Upper lobe of left lung (tissue), 6 donors: Measurements from ENCODE around the gene TYMP. TPM values are rescaled to one million over a fixed set of nuclear protein-coding genes. Genes with fewer than 3 reads are reported as not detected.
A peak's percentile ranks its signal among the peaks of the same experiment; 100 is the strongest.

ENCODE experiments used
- ATAC-seq, 2 donors: fragments of 200-7000 bp; cut with Tn5 transposase; one replicate each; pipeline ENCODE4 v1.9.1; 2022; ENCODE audit warnings: mild to moderate bottlenecking in 2 of 2, moderate library complexity in 2 of 2; ENCODE audit not compliant: low FRiP score in 2 of 2
- DNase-seq, 2 donors: peaks; one replicate each; pipeline ENCODE4 v3.0.0-alpha.2; 2019 to 2020
- H3K27ac ChIP-seq, 4 donors: fragments of 200-600 bp; sonication (generic); one replicate each; pipeline ENCODE4 v1.5.1; 2016 to 2019
- H3K27me3 ChIP-seq, 4 donors: fragments of 200-600 bp; sonication (generic); one replicate each; pipeline ENCODE4 v1.5.1; 2017 to 2019
- H3K36me3 ChIP-seq, 4 donors: fragments of 200-600 bp; sonication (generic); one replicate each; pipeline ENCODE4 v1.5.1; 2016 to 2019
- H3K4me1 ChIP-seq, 4 donors: fragments of 200-600 bp; sonication (generic); one replicate each; pipeline ENCODE4 v1.5.1; 2018 to 2019
- H3K4me3 ChIP-seq, 4 donors: fragments of 200-600 bp; sonication (generic); one replicate each; pipeline ENCODE4 v1.5.1; 2017 to 2019; ENCODE audit warnings: mild to moderate bottlenecking in 2 of 4, moderate library complexity in 1 of 4
- H3K9me3 ChIP-seq, 4 donors: fragments of 200-600 bp; sonication (generic); one replicate each; pipeline ENCODE4 v1.5.1; 2018 to 2019
- EP300 ChIP-seq, 4 donors: sonication (generic); formaldehyde crosslinking; IDR thresholded peaks; one replicate each; pipeline ENCODE4 v1.5.1; 2017; ENCODE audit warnings: antibody characterized with exemption in 4 of 4, control low read depth in 2 of 4
- POLR2A ChIP-seq, 4 donors: fragments of 450-650 bp; IDR thresholded peaks; one replicate each; pipeline ENCODE4 v1.5.1; 2016 to 2017; ENCODE audit warnings: antibody characterized with exemption in 4 of 4, mild to moderate bottlenecking in 2 of 4
- POLR2AphosphoS5 ChIP-seq, 2 donors: sonication (generic); formaldehyde crosslinking; IDR thresholded peaks; one replicate each; pipeline ENCODE4 v1.5.1; 2017; ENCODE audit warnings: antibody characterized with exemption in 2 of 2
- WGBS, 2 donors: methylation state at CpG; one replicate each; pipeline ENCODE4 v1.1.5; 2017 to 2018; 5-methylcytosine and 5-hydroxymethylcytosine counted together
- total RNA-seq, 6 donors: library from RNA; depleted of rRNA in 4 of 6; stranded (reverse); fragments of >200 nt in 4 of 6; gene quantifications; one replicate each; pipeline versions ENCODE4 v1.1.0 to v1.2.1, GENCODE V29; 2016 to 2021
- TF ChIP-seq, protein P1 (sequence below), 6 experiments: fragments of 450-650 bp in 4 of 6; fragments of 200-600 bp in 2 of 6; sonication (generic) in 2 of 6; IDR thresholded peaks; one replicate each; pipeline ENCODE4 v1.5.1; 2016 to 2019; ENCODE audit warnings: antibody characterized with exemption in 6 of 6
- donor health status: DM: no; HTN: no; CAD: no; lungs with moderate emphysema.
- donor health status: DM: no; HTN: yes; CAD: no; lungs with severe emphysema.

Gene TYMP
- total RNA-seq, 6 donors from 2014 or later = 162 to 346 (median 248) TPM

DNA sequence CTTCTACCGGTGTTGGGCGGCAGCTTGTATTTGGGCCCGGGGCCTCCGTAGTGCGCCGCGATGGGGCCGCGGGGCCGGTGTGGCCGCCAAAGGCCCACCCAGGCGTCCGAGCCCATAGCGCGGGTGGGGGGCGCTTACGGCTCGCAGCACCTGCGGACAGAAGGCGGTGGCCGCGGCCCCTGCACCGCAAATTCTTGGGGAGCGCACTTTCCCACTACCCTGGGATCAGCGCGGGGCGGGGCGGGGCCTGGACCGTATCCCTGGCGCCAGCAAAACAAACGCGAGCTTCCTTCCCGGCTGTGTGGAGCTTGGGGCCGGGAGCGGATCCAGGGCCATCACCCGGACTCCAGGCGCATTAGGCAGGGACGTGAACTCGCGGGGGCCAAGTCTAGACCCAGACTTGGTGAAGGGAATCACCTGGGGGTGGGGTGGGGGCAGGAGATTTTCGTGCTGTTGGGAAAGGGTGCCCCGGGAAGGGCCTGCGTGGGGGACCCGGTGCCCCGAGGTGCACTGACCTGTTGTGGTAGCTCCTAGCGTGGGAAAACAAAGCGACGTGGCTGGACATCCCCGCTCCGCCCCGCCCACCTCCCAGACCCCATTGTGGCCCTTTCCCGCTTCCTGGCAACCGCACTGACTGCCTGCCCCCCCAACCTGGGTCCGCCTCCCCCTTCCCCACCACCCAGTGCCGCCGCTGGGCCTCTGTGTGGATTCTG, 2.3 kb upstream of the TYMP start:
- WGBS, 2 donors = 3 to 8% methylated on average over 10 to 32 of the region's 56 CpGs
- Histone ChIP-seq H3K27me3 (no peaks in the 10 kb centered on the region), H3K4me3 (peak overlapping the region; percentile 64 to 93 (median 77)), H3K27ac (peak overlapping the region; percentile 97 to 100 (median 98)), H3K4me1 (peaks cover 41 to 76% (median 45%) of the 10 kb centered on the region in 4 donors), H3K36me3 (no peaks in the 10 kb centered on the region), H3K9me3 (no peaks in the 10 kb centered on the region)
- peak in 1 of 4 donors; percentile 2 for TF ChIP-seq EP300 (IDR thresholded peaks at IDR 0.05)
- TF ChIP-seq, protein P1, sequence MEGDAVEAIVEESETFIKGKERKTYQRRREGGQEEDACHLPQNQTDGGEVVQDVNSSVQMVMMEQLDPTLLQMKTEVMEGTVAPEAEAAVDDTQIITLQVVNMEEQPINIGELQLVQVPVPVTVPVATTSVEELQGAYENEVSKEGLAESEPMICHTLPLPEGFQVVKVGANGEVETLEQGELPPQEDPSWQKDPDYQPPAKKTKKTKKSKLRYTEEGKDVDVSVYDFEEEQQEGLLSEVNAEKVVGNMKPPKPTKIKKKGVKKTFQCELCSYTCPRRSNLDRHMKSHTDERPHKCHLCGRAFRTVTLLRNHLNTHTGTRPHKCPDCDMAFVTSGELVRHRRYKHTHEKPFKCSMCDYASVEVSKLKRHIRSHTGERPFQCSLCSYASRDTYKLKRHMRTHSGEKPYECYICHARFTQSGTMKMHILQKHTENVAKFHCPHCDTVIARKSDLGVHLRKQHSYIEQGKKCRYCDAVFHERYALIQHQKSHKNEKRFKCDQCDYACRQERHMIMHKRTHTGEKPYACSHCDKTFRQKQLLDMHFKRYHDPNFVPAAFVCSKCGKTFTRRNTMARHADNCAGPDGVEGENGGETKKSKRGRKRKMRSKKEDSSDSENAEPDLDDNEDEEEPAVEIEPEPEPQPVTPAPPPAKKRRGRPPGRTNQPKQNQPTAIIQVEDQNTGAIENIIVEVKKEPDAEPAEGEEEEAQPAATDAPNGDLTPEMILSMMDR (IDR thresholded peaks at IDR 0.05) = no peak
- peak; percentile 48 to 55 for TF ChIP-seq POLR2AphosphoS5 (IDR thresholded peaks at IDR 0.05)
- peak in 3 of 4 donors; percentile 30 to 76 (median 31) for TF ChIP-seq POLR2A (IDR thresholded peaks at IDR 0.05)
- ATAC-seq = peak; percentile 52 to 64
- peak; percentile 82 to 97 for DNase-seq

DNA sequence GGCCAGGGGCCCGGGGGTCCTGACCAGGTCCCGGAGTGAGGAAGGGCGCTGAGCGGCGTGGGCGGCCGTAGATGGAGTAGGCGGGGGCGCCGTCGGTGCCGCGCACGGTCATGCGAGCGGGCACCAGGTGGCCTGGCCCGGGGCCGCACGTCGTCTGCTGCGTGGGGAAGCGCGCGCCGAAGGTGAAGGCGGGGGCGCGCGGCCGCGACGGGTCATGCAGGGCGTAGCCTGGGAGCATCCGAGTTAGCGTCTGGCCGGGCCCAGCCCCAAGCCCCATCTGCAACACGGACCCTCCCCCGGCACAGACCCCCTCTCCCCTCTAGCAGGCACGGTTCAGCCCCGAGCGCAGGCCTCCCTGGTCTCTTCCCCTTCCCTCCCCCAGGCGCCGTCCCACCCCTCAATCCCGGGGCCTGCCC, 1.7 kb upstream of the TYMP start:
- ATAC-seq (peak; percentile 49 to 70), DNase-seq (peak; percentile 80 to 97)
- TF ChIP-seq POLR2AphosphoS5 (IDR thresholded peaks at IDR 0.05) = peak; percentile 44 to 47
- TF ChIP-seq, protein P1 (IDR thresholded peaks at IDR 0.05) = peak in 2 of 6 experiments; percentile 7 to 36
- no peak for TF ChIP-seq POLR2A (IDR thresholded peaks at IDR 0.05)
- Histone ChIP-seq H3K9me3 (no peaks in the 10 kb centered on the region), H3K4me3 (peak overlapping the region; percentile 64 to 93 (median 77)), H3K4me1 (peaks cover 46 to 80% (median 50%) of the 10 kb centered on the region in 4 donors), H3K27me3 (no peaks in the 10 kb centered on the region), H3K27ac (peak overlapping the region; percentile 97 to 100 (median 98)), H3K36me3 (no peaks in the 10 kb centered on the region)
- 0 to 3% methylated on average over 10 to 20 of the region's 44 CpGs for WGBS, 2 donors

DNA sequence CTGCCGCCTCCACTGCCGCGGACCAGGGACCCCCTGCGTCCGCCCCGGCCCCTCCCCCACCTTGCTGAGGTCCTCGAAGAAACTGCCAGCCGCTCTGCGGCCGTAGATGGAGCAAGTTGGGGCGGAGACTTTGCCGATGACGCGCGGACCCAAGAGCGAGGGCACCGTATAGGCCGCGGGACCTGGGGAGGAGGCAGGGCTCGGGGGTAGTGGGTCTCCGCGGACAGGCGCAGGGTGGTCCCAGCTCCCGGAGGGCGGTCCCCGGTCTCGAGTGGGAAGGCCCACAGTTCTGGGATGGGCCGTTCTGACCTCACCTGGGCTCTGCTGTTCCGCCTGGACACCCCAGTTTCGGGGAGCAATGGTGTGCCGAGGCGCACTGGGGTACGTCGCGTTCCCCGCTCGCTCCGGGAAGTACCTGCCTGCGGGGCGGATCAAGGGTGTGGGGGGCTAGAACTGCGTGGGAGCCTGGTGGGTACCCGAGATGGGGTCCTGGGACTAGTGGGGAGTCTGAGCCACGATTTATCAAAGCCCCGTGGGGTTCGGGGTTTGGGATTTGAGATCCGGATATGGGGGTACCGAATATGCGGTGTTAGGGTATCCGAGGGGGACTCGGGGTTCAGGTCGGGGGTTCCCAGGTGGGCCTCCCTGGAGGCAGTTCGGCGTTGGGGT, 1.2 kb upstream of the TYMP start:
- Histone ChIP-seq H3K27me3 (no peaks in the 10 kb centered on the region), H3K4me3 (peak overlapping the region; percentile 64 to 93 (median 77)), H3K9me3 (no peaks in the 10 kb centered on the region), H3K36me3 (no peaks in the 10 kb centered on the region), H3K27ac (peak overlapping the region; percentile 97 to 100 (median 98)), H3K4me1 (peaks cover 47 to 83% (median 51%) of the 10 kb centered on the region in 4 donors)
- TF ChIP-seq POLR2A (IDR thresholded peaks at IDR 0.05) (peak; percentile 66 to 96 (median 80)), POLR2AphosphoS5 (IDR thresholded peaks at IDR 0.05) (peak; percentile 91 to 95), EP300 (IDR thresholded peaks at IDR 0.05) (peak in 1 of 4 donors; percentile 14)
- TF ChIP-seq, protein P1 (IDR thresholded peaks at IDR 0.05) = no peak
- peak; percentile 94 to 95 for DNase-seq
- 1% methylated on average over 16 to 53 of the region's 53 CpGs for WGBS, 2 donors
- ATAC-seq = peak; percentile 73 to 86

DNA sequence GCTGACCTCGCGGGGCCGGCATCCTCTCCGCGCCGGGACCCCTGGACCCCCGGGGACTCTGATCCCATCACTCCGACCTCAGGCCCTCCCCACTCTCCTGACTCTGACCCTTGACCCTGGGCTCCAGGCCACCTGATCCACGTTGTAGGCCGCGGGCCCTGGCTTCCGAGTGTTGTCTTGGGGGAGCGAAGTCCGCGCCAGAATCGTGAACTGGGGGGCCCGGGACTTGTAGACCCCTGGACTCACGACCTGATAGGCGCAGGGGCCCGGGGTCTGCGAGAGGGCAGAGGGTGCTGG, 716 bp upstream of the TYMP start:
- DNase-seq = no peak
- WGBS, 2 donors = 0% methylated on average over 1 to 19 of the region's 21 CpGs
- Histone ChIP-seq H3K27me3 (no peaks in the 10 kb centered on the region), H3K9me3 (no peaks in the 10 kb centered on the region), H3K4me1 (peaks cover 47 to 83% (median 51%) of the 10 kb centered on the region in 4 donors), H3K4me3 (peak overlapping the region; percentile 27 to 93 (median 77)), H3K27ac (peak overlapping the region; percentile 97 to 100 (median 98)), H3K36me3 (no peaks in the 10 kb centered on the region)
- no peak for TF ChIP-seq EP300 (IDR thresholded peaks at IDR 0.05)
- TF ChIP-seq, protein P1 (IDR thresholded peaks at IDR 0.05) = no peak
- no peak for TF ChIP-seq POLR2A (IDR thresholded peaks at IDR 0.05)
- TF ChIP-seq POLR2AphosphoS5 (IDR thresholded peaks at IDR 0.05) = no peak
- peak in 1 of 2 donors; percentile 0 for ATAC-seq
